Activated CD4-positive, alpha-beta T cell treated with anti-CD3 and anti-CD28 coated beads, Interleukin-2, amount 50 U/mL, for 4 hours (primary cell): ENCODE results near the gene SLC16A11.
"Not testable (repeated sequence)": the region's sequence is repeated elsewhere in the genome, so short reads cannot be mapped to it uniquely, and the experiment has no call there.

Source experiments
- DNase-seq, 2 experiments: peaks; one replicate each; pipeline ENCODE4 v3.0.0-alpha.2; 2020

SLC16A11 gene

GRCh38 chr17:7058831-7059447 lies 15.0 kb upstream of the SLC16A11 start:
- no peak for DNase-seq

DNA sequence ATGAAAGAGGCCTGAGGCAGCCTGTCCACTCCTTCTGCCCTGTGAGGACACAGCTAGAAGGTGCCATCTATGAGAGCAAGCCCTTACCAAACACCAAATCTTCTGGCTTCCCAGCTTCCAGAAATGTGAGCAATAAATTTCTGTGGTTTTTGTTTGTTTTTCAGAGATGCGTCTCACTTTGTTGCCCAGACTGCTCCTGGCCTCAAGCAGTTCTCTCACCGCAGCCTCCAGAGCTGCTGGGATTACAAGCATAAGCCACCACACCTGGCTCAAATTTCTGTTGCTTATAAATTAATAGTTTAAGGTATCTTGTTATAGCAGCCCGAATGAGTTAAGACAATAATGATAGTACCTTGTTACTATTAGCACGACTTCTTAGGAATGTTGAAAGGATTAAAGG lies 12.5 kb upstream of the SLC16A11 start:
- DNase-seq = no peak

GRCh38 chr17:7050583-7050982 lies 6.7 kb upstream of the SLC16A11 start:
- not testable (repeated sequence) for DNase-seq

DNA sequence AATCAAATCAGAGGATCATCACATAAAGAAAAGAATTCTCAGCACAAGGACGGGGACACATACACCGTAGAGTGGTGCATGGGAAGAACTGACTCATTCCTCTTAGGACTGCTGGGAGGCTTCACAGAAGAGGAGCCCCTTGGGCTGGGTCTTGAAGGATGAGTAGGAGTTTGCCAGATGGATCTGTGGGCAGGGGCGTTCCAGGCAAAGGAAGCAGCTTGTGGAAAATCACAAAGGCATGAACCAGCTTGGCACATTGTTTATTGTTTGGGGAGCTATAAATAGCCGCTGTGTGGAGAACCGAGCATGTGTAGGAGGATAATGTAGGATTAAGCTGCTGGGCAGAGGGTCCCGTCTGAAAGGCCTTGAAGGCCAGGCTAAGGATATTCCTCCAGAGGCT lies 5.1 kb upstream of the SLC16A11 start:
- no peak for DNase-seq

DNA sequence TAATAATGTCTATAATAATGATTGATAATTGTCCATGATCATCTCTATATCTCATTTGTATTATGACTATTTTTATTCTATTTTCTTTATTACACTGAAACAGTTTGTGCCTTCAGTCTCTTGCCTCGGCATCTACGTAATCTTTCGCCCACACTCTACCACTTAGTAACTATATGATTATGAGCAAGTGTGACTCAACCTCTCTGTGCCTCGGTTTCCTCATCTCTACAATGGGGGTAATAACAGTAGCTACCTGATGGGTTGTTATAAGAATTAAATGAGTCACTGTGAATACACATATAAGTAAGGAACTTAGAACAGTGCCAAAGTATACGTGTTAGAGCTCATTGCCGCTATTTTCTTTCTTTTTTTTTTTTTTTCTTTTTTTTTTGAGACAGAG lies 3.7 kb upstream of the SLC16A11 start:
- DNase-seq = no peak

GRCh38 chr17:7046725-7047397 lies 3.0 kb upstream of the SLC16A11 start:
- DNase-seq = peak; percentile 63 to 68

GRCh38 chr17:7046127-7046724 lies 2.3 kb upstream of the SLC16A11 start:
- no peak for DNase-seq

DNA sequence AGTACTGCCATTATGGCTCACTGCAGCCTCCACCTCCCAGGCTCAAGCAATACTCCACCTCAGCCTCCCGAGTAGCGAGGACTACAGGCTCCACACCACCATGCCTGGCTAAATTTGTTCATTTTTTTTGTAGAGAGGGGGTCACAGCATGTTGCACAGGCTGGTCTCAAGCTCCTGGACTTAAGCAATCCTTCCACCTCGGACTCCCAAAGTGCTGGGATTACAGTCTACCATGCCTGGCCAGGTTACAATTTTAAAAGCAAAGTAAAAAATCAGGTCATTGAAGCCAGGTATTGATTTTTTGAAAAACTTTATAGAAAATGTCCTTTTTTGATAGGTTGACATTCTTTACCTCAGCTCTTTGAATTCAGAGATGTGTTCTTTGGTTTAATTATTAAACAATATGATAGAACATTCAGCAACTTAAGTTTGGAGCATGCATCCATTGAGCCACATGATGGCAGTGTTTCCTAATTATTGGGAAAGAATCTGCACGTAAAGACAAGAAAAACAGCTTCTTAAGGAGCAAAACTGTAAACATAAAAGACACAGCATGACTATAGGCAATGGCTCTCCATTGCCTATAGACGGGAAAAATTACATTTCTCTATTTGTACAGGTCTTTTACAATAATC lies 1.7 kb upstream of the SLC16A11 start:
- no peak for DNase-seq

GRCh38 chr17:7043182-7043496 lies 753 bp downstream of the SLC16A11 start:
- no peak for DNase-seq

DNA sequence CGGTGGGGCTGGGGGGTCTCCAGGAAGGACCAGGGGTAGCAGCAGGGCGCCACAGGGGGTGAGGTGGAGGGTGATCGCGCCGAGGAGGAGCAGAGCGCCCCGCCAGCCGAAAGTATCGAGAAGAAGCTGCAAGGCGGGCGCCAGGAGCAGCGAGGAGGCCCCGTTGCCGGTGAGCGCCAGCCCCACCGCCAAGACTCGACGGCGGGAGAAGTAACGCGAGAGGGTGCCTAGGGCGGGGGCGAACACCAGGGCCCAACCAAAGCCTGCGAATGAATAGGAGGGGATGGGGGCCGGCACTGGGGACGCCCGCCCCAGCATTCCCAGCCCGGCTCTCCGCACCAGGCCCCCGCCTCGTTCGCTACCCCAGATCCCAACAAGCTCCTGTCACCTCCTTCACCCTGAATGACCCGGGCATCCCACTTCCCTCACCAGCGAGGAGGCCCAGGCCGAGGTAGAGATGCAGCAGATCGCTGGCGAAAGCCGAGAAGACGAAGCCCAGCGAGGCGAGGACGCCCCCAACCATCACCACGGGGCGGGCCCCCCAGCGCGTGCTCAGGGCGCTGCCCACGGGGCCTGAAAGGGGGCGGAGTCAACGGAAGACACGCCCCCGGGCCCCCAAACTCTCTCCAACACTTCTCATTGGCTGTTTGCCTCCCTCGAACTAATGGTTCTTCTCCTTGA lies 1.3 kb downstream of the SLC16A11 start:
- no peak for DNase-seq

DNA sequence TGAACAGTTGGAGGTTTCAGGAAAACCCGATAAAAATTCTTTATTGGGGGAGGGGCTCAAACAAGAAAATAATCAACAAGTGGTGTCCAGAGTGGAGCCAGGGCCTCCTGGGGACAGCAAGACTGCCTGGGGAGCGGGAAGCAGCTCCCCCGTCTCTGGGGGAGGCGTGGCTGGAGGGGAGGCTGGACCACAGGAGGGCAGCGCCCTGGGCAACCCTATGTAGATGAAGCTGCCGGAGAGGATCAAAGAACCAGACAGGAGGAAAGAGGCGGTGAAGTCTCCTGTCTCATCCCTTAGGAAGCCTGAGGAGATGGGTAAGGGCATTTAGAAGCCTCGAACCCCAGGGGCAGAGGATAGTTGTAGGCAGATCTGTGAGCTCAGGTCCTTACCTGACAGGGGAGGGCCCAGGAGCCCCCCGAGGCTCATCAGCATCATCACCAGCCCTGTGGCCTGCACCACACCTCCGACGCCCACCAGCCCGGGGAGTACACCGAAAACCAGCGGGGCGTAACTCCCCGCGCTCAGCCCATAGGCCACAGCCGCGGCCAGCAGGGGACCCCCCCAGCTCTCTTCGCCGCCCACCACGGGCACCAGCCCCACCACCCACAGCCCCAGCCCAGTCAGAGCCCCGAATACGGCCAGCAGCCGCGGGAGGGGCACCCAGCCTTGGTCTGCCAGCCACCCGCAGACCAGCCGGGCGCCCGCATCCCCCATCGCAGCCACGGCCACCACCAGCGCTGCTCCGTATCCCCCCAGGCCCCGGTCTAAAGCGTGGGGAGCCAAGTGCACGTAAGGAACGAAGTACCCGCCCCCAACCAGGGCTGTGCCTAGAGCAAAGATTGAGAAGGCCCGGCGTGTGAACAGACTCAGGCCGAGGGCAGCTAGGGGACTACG lies 2.0 kb downstream of the SLC16A11 start:
- DNase-seq = no peak

- DNase-seq = no peak
Measured at GRCh38 chr17:7039832-7040231, 4.1 kb downstream of the SLC16A11 start.

DNA sequence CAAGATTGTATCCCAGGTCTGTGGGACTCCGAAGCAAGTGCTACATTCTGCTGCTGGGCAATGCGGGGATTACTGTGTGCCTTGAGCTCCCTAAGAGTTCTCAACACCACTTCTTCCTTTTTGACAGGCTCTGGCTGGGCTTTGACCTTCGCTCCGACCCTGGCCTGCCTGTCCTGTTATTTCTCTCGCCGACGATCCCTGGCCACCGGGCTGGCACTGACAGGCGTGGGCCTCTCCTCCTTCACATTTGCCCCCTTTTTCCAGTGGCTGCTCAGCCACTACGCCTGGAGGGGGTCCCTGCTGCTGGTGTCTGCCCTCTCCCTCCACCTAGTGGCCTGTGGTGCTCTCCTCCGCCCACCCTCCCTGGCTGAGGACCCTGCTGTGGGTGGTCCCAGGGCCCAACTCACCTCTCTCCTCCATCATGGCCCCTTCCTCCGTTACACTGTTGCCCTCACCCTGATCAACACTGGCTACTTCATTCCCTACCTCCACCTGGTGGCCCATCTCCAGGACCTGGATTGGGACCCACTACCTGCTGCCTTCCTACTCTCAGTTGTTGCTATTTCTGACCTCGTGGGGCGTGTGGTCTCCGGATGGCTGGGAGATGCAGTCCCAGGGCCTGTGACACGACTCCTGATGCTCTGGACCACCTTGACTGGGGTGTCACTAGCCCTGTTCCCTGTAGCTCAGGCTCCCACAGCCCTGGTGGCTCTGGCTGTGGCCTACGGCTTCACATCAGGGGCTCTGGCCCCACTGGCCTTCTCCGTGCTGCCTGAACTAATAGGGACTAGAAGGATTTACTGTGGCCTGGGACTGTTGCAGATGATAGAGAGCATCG lies 5.6 kb downstream of the SLC16A11 start:
- no peak for DNase-seq

DNA sequence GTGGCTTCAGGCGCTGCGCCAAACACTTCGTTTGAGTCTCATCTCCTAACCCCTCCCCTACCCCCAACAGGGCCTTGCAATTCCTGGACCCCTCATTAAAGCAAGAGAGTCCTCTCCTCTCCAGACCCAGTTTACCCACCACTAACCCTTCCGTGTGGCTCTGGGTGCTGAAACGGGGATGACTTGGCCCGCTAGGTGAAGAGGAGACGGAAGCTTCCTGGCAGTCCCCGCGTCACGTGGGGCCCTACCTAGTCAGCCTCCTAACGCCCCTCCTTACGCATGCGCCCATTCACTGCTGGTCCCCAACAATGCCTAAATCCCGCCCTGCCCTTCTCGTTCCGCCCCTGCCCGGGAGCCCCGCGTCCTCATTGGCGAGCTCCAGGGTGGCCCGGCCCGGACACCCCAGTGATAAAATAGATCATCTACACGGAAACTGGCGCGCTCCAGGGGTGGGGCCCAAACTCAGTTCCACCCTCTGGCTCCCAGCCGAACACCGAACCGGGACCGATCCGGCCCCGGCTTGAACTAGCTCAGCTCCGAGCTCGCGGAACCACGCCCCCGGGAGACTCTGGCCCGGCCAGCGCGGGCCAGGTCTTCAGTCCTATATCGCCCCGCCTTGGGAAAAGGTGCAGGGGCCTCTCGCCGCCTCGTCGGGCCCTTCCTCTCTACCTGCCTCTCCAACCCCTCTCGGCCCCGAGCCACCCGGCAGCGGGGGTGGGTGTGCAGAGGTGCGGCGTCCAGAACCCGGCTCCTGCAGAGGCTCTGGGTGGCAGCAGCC lies 8.1 kb downstream of the SLC16A11 start, which contains the start of gene SLC16A13:
Gene SLC16A13 (plus strand): TSS at position 425 of the 778 bp plus-strand sequence. CDS start 368 bp downstream, outside the sequence.
- peak; percentile 98 for DNase-seq

GRCh38 chr17:7034955-7035590 lies 8.8 kb downstream of the SLC16A11 start:
- no peak for DNase-seq

GRCh38 chr17:7029659-7030058 lies 14.2 kb downstream of the SLC16A11 start:
- peak; percentile 45 to 53 for DNase-seq

DNA sequence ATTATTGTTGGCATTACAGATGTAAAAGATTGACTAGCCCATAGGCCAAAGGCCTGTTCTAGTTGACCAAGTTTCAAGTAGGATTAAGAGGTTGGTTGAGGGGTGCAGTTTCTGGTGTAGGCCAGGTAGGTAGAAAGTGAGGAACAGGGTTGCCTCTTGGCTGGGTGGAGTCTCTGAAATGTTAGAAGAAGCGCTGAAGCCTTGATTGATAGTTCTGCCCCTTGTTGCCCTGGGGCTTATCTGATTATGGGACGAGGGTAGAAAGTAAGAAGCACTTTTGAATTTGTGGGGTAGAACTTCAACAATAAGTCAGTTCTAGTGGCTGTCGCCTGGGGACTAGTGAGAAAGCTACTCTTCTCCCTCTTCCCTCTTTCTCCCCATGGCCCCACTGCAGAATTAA lies 14.8 kb downstream of the SLC16A11 start:
- no peak for DNase-seq

- DNase-seq = no peak
Measured at GRCh38 chr17:7027335-7027734, 16.6 kb downstream of the SLC16A11 start.

DNA sequence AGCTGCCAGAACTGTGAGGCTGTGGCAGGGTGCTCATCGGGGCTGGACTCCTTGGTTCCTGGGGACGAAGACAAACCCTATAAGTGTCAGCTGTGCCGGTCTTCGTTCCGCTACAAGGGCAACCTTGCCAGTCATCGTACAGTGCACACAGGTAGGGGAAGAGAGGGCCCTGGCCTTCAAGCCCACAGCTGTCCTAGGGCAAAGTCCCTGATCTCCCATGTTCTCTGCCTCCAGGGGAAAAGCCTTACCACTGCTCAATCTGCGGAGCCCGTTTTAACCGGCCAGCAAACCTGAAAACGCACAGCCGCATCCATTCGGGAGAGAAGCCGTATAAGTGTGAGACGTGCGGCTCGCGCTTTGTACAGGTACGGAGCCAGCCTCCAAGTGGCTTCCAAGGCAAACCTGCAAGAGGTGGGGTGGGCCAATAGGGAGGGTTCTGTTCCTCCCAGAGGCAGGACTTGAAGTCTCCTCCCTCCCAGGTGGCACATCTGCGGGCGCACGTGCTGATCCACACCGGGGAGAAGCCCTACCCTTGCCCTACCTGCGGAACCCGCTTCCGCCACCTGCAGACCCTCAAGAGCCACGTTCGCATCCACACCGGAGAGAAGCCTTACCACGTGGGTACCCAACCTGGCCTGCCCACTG lies 17.3 kb downstream of the SLC16A11 start:
- no peak for DNase-seq

DNA sequence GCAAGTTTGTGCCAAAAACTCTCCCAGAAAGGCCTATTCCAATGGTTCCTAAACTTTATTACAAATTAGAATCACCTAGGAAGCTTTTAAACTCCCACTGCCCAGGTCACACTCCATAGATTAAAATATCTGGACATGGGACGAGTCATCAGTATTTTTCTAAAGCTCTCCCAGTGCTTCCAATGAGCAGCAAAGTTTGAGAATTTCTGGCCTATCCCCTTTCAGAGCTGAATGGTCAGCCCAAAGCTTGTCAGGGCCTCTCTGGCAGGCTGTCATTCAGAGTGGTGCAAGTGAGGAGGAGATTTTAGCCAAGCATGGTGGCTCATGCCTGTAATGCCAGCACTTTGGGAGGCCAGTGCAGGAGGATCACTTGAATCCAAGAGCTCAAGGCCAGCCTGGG lies 18.6 kb downstream of the SLC16A11 start:
- no peak for DNase-seq
